ENCODE data around the gene ABCB10.
"Not testable (repeated sequence)": the region's sequence is repeated elsewhere in the genome, so short reads cannot be mapped to it uniquely, and the experiment has no call there.

The ABCB10 gene

GRCh38 chr1:229558460-229559335 is at the start of gene ABCB10:
TSS of gene ABCB10 (minus strand) at chr1:229558707. CDS start at chr1:229558652, 55 bp downstream.
- DNase-seq (ENCODE audit: low spot score) (peak; percentile 95), FAIRE-seq (peak; percentile 43)

GRCh38 chr1:229607370-229607769 is 48.9 kb upstream of the ABCB10 start:
- DNase-seq (ENCODE audit: low spot score) (no peak), FAIRE-seq (no peak)

GRCh38 chr1:229603371-229604005 is 45.0 kb upstream of the ABCB10 start:
- DNase-seq (ENCODE audit: low spot score) (no peak), FAIRE-seq (no peak)

GRCh38 chr1:229600229-229600628 is 41.7 kb upstream of the ABCB10 start:
- FAIRE-seq (no peak), DNase-seq (ENCODE audit: low spot score) (no peak)

- DNase-seq (ENCODE audit: low spot score) (no peak), FAIRE-seq (no peak)
These were observed 40.9 kb upstream of the ABCB10 start for GRCh38 chr1:229599218-229599954.

GRCh38 chr1:229597877-229598276 is 39.4 kb upstream of the ABCB10 start:
- no peak for FAIRE-seq
- no peak for DNase-seq (ENCODE audit: low spot score)

- FAIRE-seq (no peak), DNase-seq (ENCODE audit: low spot score) (no peak)
These were observed 38.6 kb upstream of the ABCB10 start for GRCh38 chr1:229596925-229597699.

- not testable (repeated sequence) for DNase-seq (ENCODE audit: low spot score); FAIRE-seq
These were observed 37.4 kb upstream of the ABCB10 start for GRCh38 chr1:229595876-229596275.

- FAIRE-seq (no peak), DNase-seq (ENCODE audit: low spot score) (no peak)
These were observed 35.9 kb upstream of the ABCB10 start for GRCh38 chr1:229594227-229595008.

GRCh38 chr1:229593800-229594199 is 35.3 kb upstream of the ABCB10 start:
- no peak for DNase-seq (ENCODE audit: low spot score)
- FAIRE-seq, result no peak

- DNase-seq (ENCODE audit: low spot score), result no peak
- FAIRE-seq, result no peak
These were observed 31.6 kb upstream of the ABCB10 start for GRCh38 chr1:229590119-229590518.

- no peak for DNase-seq (ENCODE audit: low spot score)
- no peak for FAIRE-seq
These were observed 26.8 kb upstream of the ABCB10 start for GRCh38 chr1:229585338-229585737.

- DNase-seq (ENCODE audit: low spot score) (no peak), FAIRE-seq (no peak)
These were observed 24.2 kb upstream of the ABCB10 start for GRCh38 chr1:229582715-229583114.

- FAIRE-seq (no peak), DNase-seq (ENCODE audit: low spot score) (no peak)
These were observed 23.6 kb upstream of the ABCB10 start for GRCh38 chr1:229582011-229582694.

GRCh38 chr1:229581485-229581884 is 23.0 kb upstream of the ABCB10 start:
- DNase-seq (ENCODE audit: low spot score), result no peak
- FAIRE-seq, result no peak

- FAIRE-seq (no peak), DNase-seq (ENCODE audit: low spot score) (no peak)
These were observed 20.7 kb upstream of the ABCB10 start for GRCh38 chr1:229579059-229579673.

GRCh38 chr1:229578168-229579058 is 19.9 kb upstream of the ABCB10 start:
- DNase-seq (ENCODE audit: low spot score) (no peak), FAIRE-seq (no peak)

- DNase-seq (ENCODE audit: low spot score), result no peak
- FAIRE-seq, result no peak
These were observed 16.4 kb upstream of the ABCB10 start for GRCh38 chr1:229574679-229575442.

Data from RCC 7860 (cell line).